ENCODE data around the gene CXCL13.

CXCL13 gene

DNA sequence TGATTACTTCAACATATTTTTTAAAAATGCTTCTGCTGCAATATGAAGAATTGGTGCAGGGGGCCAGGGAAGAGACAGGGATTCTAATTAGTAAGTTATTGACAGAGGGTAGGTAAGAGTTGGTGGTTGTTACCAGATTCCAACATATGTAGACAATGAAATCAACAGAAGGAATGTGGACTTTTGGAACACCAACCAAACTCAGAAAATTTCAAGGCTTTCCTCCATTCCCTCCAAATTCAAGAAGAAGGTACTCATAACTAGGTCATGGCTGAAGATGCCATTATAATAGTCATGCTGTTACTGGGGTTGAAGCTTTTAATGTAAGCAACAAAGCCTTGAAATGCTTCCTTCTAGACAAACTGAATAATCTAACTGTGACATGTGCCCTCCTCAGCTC lies 22.9 kb upstream of the CXCL13 start:
- Histone ChIP-seq H3K4me1 (ENCODE audit: control insufficient read depth in 1 of 2, insufficient read depth in 1 of 2, low read depth in 1 of 2, low read length in 1 of 2) (no peaks in the 10 kb centered on the region), H3K36me3 (no peaks in the 10 kb centered on the region), H3K27ac (no peak overlapping the region), H3K9me3 (no peaks in the 10 kb centered on the region), H3K4me3 (ENCODE audit: low read depth in 1 of 2, low read length in 1 of 2) (no peak overlapping the region), H3K27me3 (no peaks in the 10 kb centered on the region)
- no peak for TF ChIP-seq CTCF (IDR thresholded peaks at IDR 0.05)

GRCh38 chr4:77586951-77587383 lies 18.7 kb upstream of the CXCL13 start:
- H3K27me3 ChIP-seq: no peaks in the 10 kb centered on the region
- H3K9me3 ChIP-seq: no peaks in the 10 kb centered on the region
- H3K36me3 ChIP-seq: no peaks in the 10 kb centered on the region
- no peaks in the 10 kb centered on the region for H3K4me1 ChIP-seq (ENCODE audit: control insufficient read depth in 1 of 2, insufficient read depth in 1 of 2, low read depth in 1 of 2, low read length in 1 of 2)
- H3K27ac ChIP-seq: no peak overlapping the region
- no peak overlapping the region for H3K4me3 ChIP-seq (ENCODE audit: low read depth in 1 of 2, low read length in 1 of 2)
- no peak for TF ChIP-seq CTCF (IDR thresholded peaks at IDR 0.05)

GRCh38 chr4:77590482-77590881 lies 15.1 kb upstream of the CXCL13 start:
- H3K27ac ChIP-seq: no peak overlapping the region
- H3K9me3 ChIP-seq: no peaks in the 10 kb centered on the region
- H3K36me3 ChIP-seq: no peaks in the 10 kb centered on the region
- no peaks in the 10 kb centered on the region for H3K27me3 ChIP-seq
- H3K4me3 ChIP-seq (ENCODE audit: low read depth in 1 of 2, low read length in 1 of 2): no peak overlapping the region
- no peak for TF ChIP-seq CTCF (IDR thresholded peaks at IDR 0.05)
- no peaks in the 10 kb centered on the region for H3K4me1 ChIP-seq (ENCODE audit: control insufficient read depth in 1 of 2, insufficient read depth in 1 of 2, low read depth in 1 of 2, low read length in 1 of 2)

GRCh38 chr4:77591532-77591931 lies 14.1 kb upstream of the CXCL13 start:
- H3K27me3 ChIP-seq: no peaks in the 10 kb centered on the region
- no peaks in the 10 kb centered on the region for H3K36me3 ChIP-seq
- H3K4me3 ChIP-seq (ENCODE audit: low read depth in 1 of 2, low read length in 1 of 2): no peak overlapping the region
- no peak overlapping the region for H3K27ac ChIP-seq
- no peak for TF ChIP-seq CTCF (IDR thresholded peaks at IDR 0.05)
- no peaks in the 10 kb centered on the region for H3K9me3 ChIP-seq
- H3K4me1 ChIP-seq (ENCODE audit: control insufficient read depth in 1 of 2, insufficient read depth in 1 of 2, low read depth in 1 of 2, low read length in 1 of 2): no peaks in the 10 kb centered on the region

- Histone ChIP-seq H3K36me3 (no peaks in the 10 kb centered on the region), H3K4me3 (ENCODE audit: low read depth in 1 of 2, low read length in 1 of 2) (no peak overlapping the region), H3K27me3 (no peaks in the 10 kb centered on the region), H3K4me1 (ENCODE audit: control insufficient read depth in 1 of 2, insufficient read depth in 1 of 2, low read depth in 1 of 2, low read length in 1 of 2) (no peaks in the 10 kb centered on the region), H3K9me3 (no peaks in the 10 kb centered on the region), H3K27ac (no peak overlapping the region)
- no peak for TF ChIP-seq CTCF (IDR thresholded peaks at IDR 0.05)
Measured at GRCh38 chr4:77593101-77593500, 12.5 kb upstream of the CXCL13 start.

- no peak overlapping the region for H3K27ac ChIP-seq
- TF ChIP-seq CTCF (IDR thresholded peaks at IDR 0.05): no peak
- no peaks in the 10 kb centered on the region for H3K36me3 ChIP-seq
- no peaks in the 10 kb centered on the region for H3K27me3 ChIP-seq
- no peaks in the 10 kb centered on the region for H3K4me1 ChIP-seq (ENCODE audit: control insufficient read depth in 1 of 2, insufficient read depth in 1 of 2, low read depth in 1 of 2, low read length in 1 of 2)
- H3K4me3 ChIP-seq (ENCODE audit: low read depth in 1 of 2, low read length in 1 of 2): no peak overlapping the region
- H3K9me3 ChIP-seq: no peaks in the 10 kb centered on the region
Measured at GRCh38 chr4:77593993-77594392, 11.6 kb upstream of the CXCL13 start.
